Hepatocyte (in vitro differentiated cells): ENCODE data around the gene FAM83D. TPM values are rescaled to one million over a fixed set of nuclear protein-coding genes. Genes with fewer than 3 reads are reported as not detected.

Experiments
- DNase-seq: peaks from one replicate; pipeline ENCODE4 v3.0.0-alpha.2; 2016; ENCODE audit warnings: low spot score
- H2AFZ ChIP-seq: fragments of 200-600 bp; sonication (generic); 2 replicates; pipeline ENCODE4 v1.6.0; 2016; ENCODE audit warnings: antibody characterized with exemption, mild to moderate bottlenecking
- H3K27ac ChIP-seq: fragments of 200-600 bp; sonication (generic); 2 replicates; pipeline ENCODE4 v1.5.1; 2016; ENCODE audit warnings: mild to moderate bottlenecking
- H3K27me3 ChIP-seq: fragments of 200-600 bp; sonication (generic); 2 replicates; pipeline ENCODE4 v1.6.1; 2016
- H3K36me3 ChIP-seq: fragments of 200-600 bp; sonication (generic); replicated peaks from 2 replicates; pipeline ENCODE4 v1.5.1; 2016; ENCODE audit warnings: low read depth; ENCODE audit not compliant: insufficient read depth
- H3K4me1 ChIP-seq: fragments of 200-600 bp; sonication (generic); 2 replicates; pipeline ENCODE4 v1.5.1; 2016; ENCODE audit warnings: mild to moderate bottlenecking, moderate library complexity; ENCODE audit not compliant: insufficient read depth
- H3K4me2 ChIP-seq: fragments of 200-600 bp; sonication (generic); 2 replicates; pipeline ENCODE4 v1.6.0; 2016
- H3K4me3 ChIP-seq: fragments of 200-600 bp; sonication (generic); 2 replicates; pipeline ENCODE4 v1.5.1; 2016; ENCODE audit warnings: mild to moderate bottlenecking
- H3K79me2 ChIP-seq: fragments of 200-600 bp; sonication (generic); 2 replicates; pipeline ENCODE4 v1.6.0; 2017; ENCODE audit warnings: mild to moderate bottlenecking
- H3K9me2 ChIP-seq: fragments of 200-600 bp; sonication (generic); replicated peaks from 2 replicates; pipeline ENCODE4 v1.6.0; 2017; ENCODE audit warnings: mild to moderate bottlenecking; ENCODE audit not compliant: insufficient read depth
- H3K9me3 ChIP-seq: fragments of 200-600 bp; sonication (generic); 2 replicates; pipeline ENCODE4 v1.5.1; 2016; ENCODE audit warnings: low read depth, mild to moderate bottlenecking
- H4K20me1 ChIP-seq: fragments of 200-600 bp; sonication (generic); 2 replicates; pipeline ENCODE4 v1.6.0; 2016; ENCODE audit warnings: mild to moderate bottlenecking; ENCODE audit not compliant: insufficient read depth, poor library complexity, severe bottlenecking
- EZH2 ChIP-seq: fragments of 200-600 bp; sonication (generic); IDR thresholded peaks from 2 replicates; pipeline ENCODE4 v1.6.1; 2016; ENCODE audit warnings: antibody characterized with exemption, mild to moderate bottlenecking, borderline replicate concordance
- EZH2phosphoT487 ChIP-seq: fragments of 200-600 bp; sonication (generic); IDR thresholded peaks from one replicate; pipeline ENCODE4 v1.6.1; 2018; ENCODE audit warnings: antibody characterized with exemption, mild to moderate bottlenecking, low read depth, moderate library complexity; ENCODE audit not compliant: unreplicated experiment, severe bottlenecking
- WGBS: methylation state at CpG from one replicate; pipeline ENCODE4 v1.1.6; 2016; ENCODE audit warnings: low lambda C conversion rate; ENCODE audit errors: missing lambda C conversion rate; 5-methylcytosine and 5-hydroxymethylcytosine counted together
- polyA plus RNA-seq: library from polyadenylated mRNA; unstranded; fragments of >200 nt; fragmentation: Nextera tagmentation; extraction: Ambion mirVana; gene quantifications from 2 replicates; pipeline ENCODE4 v1.2.1, GENCODE V29; 2016
- total RNA-seq: library from RNA; depleted of rRNA; stranded (reverse); fragments of >200 nt; gene quantifications from 2 replicates; pipeline ENCODE4 v1.2.3, GENCODE V29; 2014
- TF ChIP-seq, protein P1 (sequence below): fragments of 200-600 bp; sonication (generic); IDR thresholded peaks from 2 replicates; pipeline ENCODE4 v1.5.1; 2016; ENCODE audit warnings: antibody characterized with exemption, mild to moderate bottlenecking; ENCODE audit not compliant: poor library complexity

FAM83D gene
- total and polyA plus RNA-seq, 2 experiments from 2014 or later: 5.4 to 6.3 TPM

DNA sequence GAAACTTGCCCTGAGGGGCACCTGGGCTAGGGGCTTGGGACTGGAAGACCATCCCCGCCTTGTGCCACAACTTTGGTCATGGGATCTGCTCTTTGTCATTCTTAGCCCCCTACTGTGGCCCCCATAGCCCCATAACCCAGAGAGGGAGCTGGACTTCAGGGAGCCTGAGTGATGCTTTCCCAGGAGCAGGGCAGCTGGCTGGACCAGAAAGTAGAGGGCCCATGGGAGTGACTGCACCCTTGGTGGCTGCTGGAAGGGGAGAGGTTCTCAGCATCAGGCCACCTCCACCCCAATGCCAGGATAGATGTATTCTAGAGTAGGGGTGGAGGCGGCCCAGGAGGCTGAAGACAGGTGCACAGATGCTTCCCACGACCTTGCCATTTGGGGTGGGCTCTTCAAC is 5.8 kb upstream of the FAM83D start:
- Histone ChIP-seq H3K36me3 (no peaks in the 10 kb centered on the region), H3K27me3 (no peaks in the 10 kb centered on the region), H3K79me2 (no peaks in the 10 kb centered on the region), H3K9me3 (no peaks in the 10 kb centered on the region), H4K20me1 (no peaks in the 10 kb centered on the region), H2AFZ (no peak overlapping the region), H3K9me2 (no peaks in the 10 kb centered on the region), H3K4me2 (no peak overlapping the region), H3K27ac (no peak overlapping the region), H3K4me1 (no peaks in the 10 kb centered on the region), H3K4me3 (no peak overlapping the region)
- no peak for DNase-seq
- no peak for TF ChIP-seq EZH2phosphoT487
- TF ChIP-seq, protein P1, sequence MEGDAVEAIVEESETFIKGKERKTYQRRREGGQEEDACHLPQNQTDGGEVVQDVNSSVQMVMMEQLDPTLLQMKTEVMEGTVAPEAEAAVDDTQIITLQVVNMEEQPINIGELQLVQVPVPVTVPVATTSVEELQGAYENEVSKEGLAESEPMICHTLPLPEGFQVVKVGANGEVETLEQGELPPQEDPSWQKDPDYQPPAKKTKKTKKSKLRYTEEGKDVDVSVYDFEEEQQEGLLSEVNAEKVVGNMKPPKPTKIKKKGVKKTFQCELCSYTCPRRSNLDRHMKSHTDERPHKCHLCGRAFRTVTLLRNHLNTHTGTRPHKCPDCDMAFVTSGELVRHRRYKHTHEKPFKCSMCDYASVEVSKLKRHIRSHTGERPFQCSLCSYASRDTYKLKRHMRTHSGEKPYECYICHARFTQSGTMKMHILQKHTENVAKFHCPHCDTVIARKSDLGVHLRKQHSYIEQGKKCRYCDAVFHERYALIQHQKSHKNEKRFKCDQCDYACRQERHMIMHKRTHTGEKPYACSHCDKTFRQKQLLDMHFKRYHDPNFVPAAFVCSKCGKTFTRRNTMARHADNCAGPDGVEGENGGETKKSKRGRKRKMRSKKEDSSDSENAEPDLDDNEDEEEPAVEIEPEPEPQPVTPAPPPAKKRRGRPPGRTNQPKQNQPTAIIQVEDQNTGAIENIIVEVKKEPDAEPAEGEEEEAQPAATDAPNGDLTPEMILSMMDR: no peak
- WGBS: 80% methylated on average over 3 of the region's 3 CpGs

- TF ChIP-seq, protein P1: no peak
- no peak for TF ChIP-seq EZH2phosphoT487
- TF ChIP-seq EZH2: no peak
These were observed 5.4 kb upstream of the FAM83D start for GRCh38 chr20:38920851-38921250.

DNA sequence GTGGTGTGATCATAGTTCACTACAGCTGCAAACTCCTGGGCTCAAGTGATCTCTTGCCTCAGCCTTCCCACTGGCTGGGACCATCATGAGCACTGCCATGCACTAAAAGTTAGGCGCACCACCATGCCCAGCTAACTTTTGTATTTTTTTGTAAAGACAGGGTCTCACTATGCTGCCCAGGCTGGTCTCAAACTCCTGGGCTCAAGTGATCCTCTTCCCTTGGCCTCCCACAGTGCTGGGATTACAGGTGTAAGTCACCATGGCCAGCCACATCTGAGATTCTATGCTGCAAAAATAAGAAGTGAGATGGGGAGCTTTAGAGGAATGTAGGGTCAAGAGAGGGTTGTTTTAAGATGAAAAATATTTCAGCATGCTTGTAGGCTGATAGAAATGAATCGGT is 1.5 kb upstream of the FAM83D start:
- Histone ChIP-seq H4K20me1 (no peaks in the 10 kb centered on the region), H2AFZ (no peak overlapping the region), H3K36me3 (no peaks in the 10 kb centered on the region), H3K4me3 (no peak overlapping the region), H3K4me2 (no peak overlapping the region), H3K9me2 (no peaks in the 10 kb centered on the region), H3K27ac (no peak overlapping the region), H3K27me3 (no peaks in the 10 kb centered on the region), H3K9me3 (no peaks in the 10 kb centered on the region), H3K4me1 (peaks cover 3% of the 10 kb centered on the region), H3K79me2 (peaks cover 31% of the 10 kb centered on the region)
- TF ChIP-seq EZH2phosphoT487 (no peak), EZH2 (no peak)
- TF ChIP-seq, protein P1: no peak
- 97% methylated on average over 2 of the region's 2 CpGs for WGBS
- DNase-seq: no peak

More at GRCh38 chr20:38920851-38921250, 5.4 kb upstream of the FAM83D start:
- Histone ChIP-seq H3K79me2 (no peaks in the 10 kb centered on the region), H3K27ac (no peak overlapping the region), H3K9me3 (no peaks in the 10 kb centered on the region), H4K20me1 (no peaks in the 10 kb centered on the region), H3K36me3 (no peaks in the 10 kb centered on the region), H3K4me2 (no peak overlapping the region), H3K27me3 (no peaks in the 10 kb centered on the region), H3K9me2 (no peaks in the 10 kb centered on the region), H2AFZ (no peak overlapping the region), H3K4me3 (no peak overlapping the region), H3K4me1 (no peaks in the 10 kb centered on the region)
- no peak for DNase-seq
- 85% methylated on average over 9 of the region's 9 CpGs for WGBS
